ENCODE measurements around the gene RSU1. TPM values are rescaled to one million over a fixed set of nuclear protein-coding genes. Genes with fewer than 3 reads are reported as not detected.
A peak's percentile ranks its signal among the peaks of the same experiment; 100 is the strongest.

RSU1 gene
- total and polyA plus RNA-seq, 2 of the 13 experiments (the other 11 are each of a cell fraction or from before 2014, with no cell fraction given): 32.3 to 35.1 TPM

- TF ChIP-seq ZNF18 (CRISPR knock-in tag; IDR thresholded peaks at IDR 0.05; ENCODE audit: insufficient replicate concordance) (peak; percentile 51), MAZ (IDR thresholded peaks at IDR 0.05; ENCODE audit: borderline replicate concordance, low read depth, low read length) (no peak), MAZ (CRISPR knock-in tag; IDR thresholded peaks at IDR 0.05; ENCODE audit: low read depth) (0 out of 2 replicates have a peak, but pooled peaks have one; percentile 43), MED8 (CRISPR knock-in tag; IDR thresholded peaks at IDR 0.05; ENCODE audit: insufficient replicate concordance) (no peak), ZFP36L2 (CRISPR knock-in tag; IDR thresholded peaks at IDR 0.05) (no peak), PAF1 (CRISPR knock-in tag; IDR thresholded peaks at IDR 0.05) (no peak), NFYB (CRISPR knock-in tag; IDR thresholded peaks at IDR 0.05) (peak; percentile 80), ATRX (CRISPR knock-in tag; IDR thresholded peaks at IDR 0.05; ENCODE audit: borderline replicate concordance) (no peak), BRCA1 (CRISPR knock-in tag; IDR thresholded peaks at IDR 0.05) (0 out of 2 replicates have a peak, but pooled peaks have one; percentile 45), HOXA5 (CRISPR knock-in tag; IDR thresholded peaks at IDR 0.05) (peak; percentile 39; the same call in 1 of the 2 replicates), UBTF (CRISPR knock-in tag; IDR thresholded peaks at IDR 0.05) (peak; percentile 64), ATF6 (CRISPR knock-in tag; conservative IDR thresholded peaks at IDR 0.05) (no peak), ZSCAN21 (CRISPR knock-in tag; IDR thresholded peaks at IDR 0.05; ENCODE audit: borderline replicate concordance) (0 out of 2 replicates have a peak, but pooled peaks have one; percentile 22), ZNF292 (CRISPR knock-in tag; IDR thresholded peaks at IDR 0.05; ENCODE audit: borderline replicate concordance, low read depth) (peak; percentile 53), ZNF639 (CRISPR knock-in tag; conservative IDR thresholded peaks at IDR 0.05) (peak; percentile 19; the same call in 1 of the 2 replicates), ZNF350 (CRISPR knock-in tag; IDR thresholded peaks at IDR 0.05; ENCODE audit: borderline replicate concordance, low read depth) (peak; percentile 82; the same call in 1 of the 2 replicates), NKX3-1 (CRISPR knock-in tag; IDR thresholded peaks at IDR 0.05) (0 out of 2 replicates have a peak, but pooled peaks have one; percentile 43)
Measured at GRCh38 chr10:16817125-16818019, at the start of gene RSU1 (continued).

Measured in HepG2 (cell line).